GM23338 (cell line): ENCODE results near the gene FHIP1A. TPM values are rescaled to one million over a fixed set of nuclear protein-coding genes. Genes with fewer than 3 reads are reported as not detected.
A peak's percentile ranks its signal among the peaks of the same experiment; 100 is the strongest.

Experiments used
- ATAC-seq: fragments of 200-7000 bp; cut with Tn5 transposase; 3 replicates; pipeline ENCODE4 v1.9.1; 2020
- DNase-seq: peaks from one replicate; pipeline ENCODE4 v3.0.0-alpha.2; 2015; ENCODE audit warnings: low spot score
- H2AFZ ChIP-seq: fragments of 200-600 bp; sonication (generic); 2 replicates; pipeline ENCODE4 v1.8.0; 2016; ENCODE audit warnings: antibody characterized with exemption, mild to moderate bottlenecking, moderate library complexity
- H3F3A ChIP-seq: fragments of 200-600 bp; sonication (generic); replicated peaks from 2 replicates; pipeline ENCODE4 v1.8.0; 2017; ENCODE audit warnings: antibody characterized with exemption, mixed run types, low read depth
- H3K27ac ChIP-seq: fragments of 200-600 bp; sonication (generic); 2 replicates; pipeline ENCODE4 v1.6.1; 2016; ENCODE audit warnings: low read depth
- H3K27me3 ChIP-seq: fragments of 200-600 bp; sonication (generic); 2 replicates; pipeline ENCODE4 v1.8.0; 2016; ENCODE audit warnings: mild to moderate bottlenecking, mixed run types, moderate library complexity; ENCODE audit not compliant: insufficient read depth
- H3K36me3 ChIP-seq: fragments of 200-600 bp; sonication (generic); 2 replicates; pipeline ENCODE4 v1.8.0; 2016; ENCODE audit warnings: mild to moderate bottlenecking; ENCODE audit not compliant: insufficient read depth
- H3K4me1 ChIP-seq: fragments of 200-600 bp; sonication (generic); 2 replicates; pipeline ENCODE4 v1.8.0; 2016; ENCODE audit warnings: mild to moderate bottlenecking, moderate library complexity; ENCODE audit not compliant: insufficient read depth
- H3K4me2 ChIP-seq: fragments of 200-600 bp; sonication (generic); 2 replicates; pipeline ENCODE4 v1.7.1; 2017; ENCODE audit warnings: mixed run types
- H3K4me3 ChIP-seq: fragments of 200-600 bp; sonication (generic); 2 replicates; pipeline ENCODE4 v1.6.1; 2016; ENCODE audit warnings: mixed run types
- H3K79me2 ChIP-seq: fragments of 200-600 bp; sonication (generic); replicated peaks from 2 replicates; pipeline ENCODE4 v1.8.0; 2017; ENCODE audit warnings: mild to moderate bottlenecking; ENCODE audit not compliant: insufficient read depth
- H3K9me2 ChIP-seq: fragments of 200-600 bp; sonication (generic); 2 replicates; pipeline ENCODE4 v1.8.0; 2017; ENCODE audit not compliant: insufficient read depth
- H4K20me1 ChIP-seq: fragments of 200-600 bp; sonication (generic); replicated peaks from 2 replicates; pipeline ENCODE4 v1.8.0; 2017; ENCODE audit warnings: mild to moderate bottlenecking; ENCODE audit not compliant: insufficient read depth
- H3K27ac Mint-ChIP-seq: 2 replicates; pipeline ENCODE4 v1.8.0; 2020; ENCODE audit warnings: inconsistent platforms, mild to moderate bottlenecking, moderate library complexity, mixed read lengths
- H3K27me3 Mint-ChIP-seq: 3 replicates; pipeline ENCODE4 v1.8.0; 2022; ENCODE audit warnings: low read depth, mild to moderate bottlenecking, moderate library complexity, mixed read lengths, inconsistent platforms; ENCODE audit not compliant: insufficient read depth, poor library complexity
- H3K36me3 Mint-ChIP-seq: 3 replicates; pipeline ENCODE4 v1.8.0; 2021; ENCODE audit warnings: low read depth, mild to moderate bottlenecking, inconsistent platforms, moderate library complexity, mixed read lengths
- H3K4me1 Mint-ChIP-seq: 3 replicates; pipeline ENCODE4 v1.8.0; 2020; ENCODE audit warnings: mild to moderate bottlenecking, inconsistent platforms, mixed read lengths
- H3K4me3 Mint-ChIP-seq: 3 replicates; pipeline ENCODE4 v1.8.0; 2021; ENCODE audit warnings: moderate library complexity, mild to moderate bottlenecking, inconsistent platforms, mixed read lengths
- H3K9me3 Mint-ChIP-seq: 3 replicates; pipeline ENCODE4 v1.8.0; 2020; ENCODE audit warnings: moderate library complexity, mild to moderate bottlenecking, inconsistent platforms, mixed read lengths
- EZH2phosphoT487 ChIP-seq: fragments of 200-600 bp; sonication (generic); IDR thresholded peaks from one replicate; pipeline ENCODE4 v1.8.1; 2018; ENCODE audit warnings: antibody characterized with exemption; ENCODE audit not compliant: unreplicated experiment
- NANOG ChIP-seq: IDR thresholded peaks from 2 replicates; pipeline ENCODE4 v1.6.1; 2016; ENCODE audit warnings: antibody characterized with exemption, borderline replicate concordance
- STAT1 ChIP-seq: IDR thresholded peaks from one replicate; pipeline ENCODE4 v1.6.1; 2016; ENCODE audit warnings: antibody characterized with exemption; ENCODE audit not compliant: unreplicated experiment
- ZNF114 ChIP-seq: fragments of 250-450 bp; sonication (Bioruptor Pico); IDR thresholded peaks from 2 replicates; pipeline ENCODE4 v1.5.0; 2020; ENCODE audit warnings: mild to moderate bottlenecking, moderate library complexity
- ZNF331 ChIP-seq: fragments of 250-450 bp; sonication (Bioruptor Pico); IDR thresholded peaks from 2 replicates; pipeline ENCODE4 v1.5.0; 2020; ENCODE audit warnings: low read depth, mild to moderate bottlenecking, moderate library complexity
- polyA plus RNA-seq: library from polyadenylated mRNA; unstranded; fragments of >200 nt; fragmentation: Nextera tagmentation; extraction: Ambion mirVana; gene quantifications from 2 replicates; pipeline ENCODE4 v1.2.1, GENCODE V29; 2016
- total RNA-seq: library from RNA; depleted of rRNA; stranded (reverse); fragments of >200 nt; shearing (Covaris generic); gene quantifications from 2 replicates; pipeline ENCODE4 v1.2.3, GENCODE V29; 2014
- TF ChIP-seq, protein P1 (sequence below): fragments of 250-450 bp; sonication (Bioruptor Pico); IDR thresholded peaks from 2 replicates; pipeline ENCODE4 v1.5.0; 2020; ENCODE audit warnings: mild to moderate bottlenecking, moderate library complexity

FHIP1A gene
- total and polyA plus RNA-seq, 2 experiments from 2014 or later = 11.3 to 108 TPM

DNA sequence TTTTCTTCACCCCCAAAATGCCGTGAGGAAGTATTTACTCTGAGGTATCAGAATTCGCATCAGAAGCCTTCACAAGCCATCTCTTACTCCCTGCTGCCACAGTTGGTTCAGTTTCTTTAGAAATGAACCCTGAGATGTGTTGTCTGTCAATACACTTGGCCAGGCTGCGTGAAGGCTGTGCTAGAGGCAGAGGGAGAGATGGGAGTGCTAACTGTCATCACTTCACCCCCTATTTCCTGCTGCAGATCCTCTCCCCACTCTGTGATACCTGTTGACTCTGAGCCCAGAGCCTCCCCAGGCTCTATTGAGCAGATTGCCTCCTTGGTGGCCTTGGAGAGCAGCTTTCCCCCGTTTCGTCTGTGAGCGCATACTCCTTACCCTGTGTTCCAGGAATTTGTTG, 34.8 kb downstream of the FHIP1A start:
- Histone ChIP-seq H3K4me3 (peak overlapping the region; percentile 6; the same call in 1 of the 2 replicates), H3K36me3 (no peaks in the 10 kb centered on the region), H3K4me1 (peaks cover 46% of the 10 kb centered on the region), H3K9me2 (peaks cover 4% of the 10 kb centered on the region), H3F3A (no peaks in the 10 kb centered on the region), H4K20me1 (peaks cover 7% of the 10 kb centered on the region; the same call in 1 of the 2 replicates), H3K4me2 (peak overlapping the region; percentile 45), H3K27me3 (no peaks in the 10 kb centered on the region), H3K27ac (peak overlapping the region; percentile 40; the same call in 1 of the 2 replicates), H3K79me2 (peaks cover 97% of the 10 kb centered on the region), H2AFZ (no peak overlapping the region)
- TF ChIP-seq ZNF114 (CRISPR knock-in tag) (no peak), EZH2phosphoT487 (no peak), NANOG (no peak)
- TF ChIP-seq, protein P1, sequence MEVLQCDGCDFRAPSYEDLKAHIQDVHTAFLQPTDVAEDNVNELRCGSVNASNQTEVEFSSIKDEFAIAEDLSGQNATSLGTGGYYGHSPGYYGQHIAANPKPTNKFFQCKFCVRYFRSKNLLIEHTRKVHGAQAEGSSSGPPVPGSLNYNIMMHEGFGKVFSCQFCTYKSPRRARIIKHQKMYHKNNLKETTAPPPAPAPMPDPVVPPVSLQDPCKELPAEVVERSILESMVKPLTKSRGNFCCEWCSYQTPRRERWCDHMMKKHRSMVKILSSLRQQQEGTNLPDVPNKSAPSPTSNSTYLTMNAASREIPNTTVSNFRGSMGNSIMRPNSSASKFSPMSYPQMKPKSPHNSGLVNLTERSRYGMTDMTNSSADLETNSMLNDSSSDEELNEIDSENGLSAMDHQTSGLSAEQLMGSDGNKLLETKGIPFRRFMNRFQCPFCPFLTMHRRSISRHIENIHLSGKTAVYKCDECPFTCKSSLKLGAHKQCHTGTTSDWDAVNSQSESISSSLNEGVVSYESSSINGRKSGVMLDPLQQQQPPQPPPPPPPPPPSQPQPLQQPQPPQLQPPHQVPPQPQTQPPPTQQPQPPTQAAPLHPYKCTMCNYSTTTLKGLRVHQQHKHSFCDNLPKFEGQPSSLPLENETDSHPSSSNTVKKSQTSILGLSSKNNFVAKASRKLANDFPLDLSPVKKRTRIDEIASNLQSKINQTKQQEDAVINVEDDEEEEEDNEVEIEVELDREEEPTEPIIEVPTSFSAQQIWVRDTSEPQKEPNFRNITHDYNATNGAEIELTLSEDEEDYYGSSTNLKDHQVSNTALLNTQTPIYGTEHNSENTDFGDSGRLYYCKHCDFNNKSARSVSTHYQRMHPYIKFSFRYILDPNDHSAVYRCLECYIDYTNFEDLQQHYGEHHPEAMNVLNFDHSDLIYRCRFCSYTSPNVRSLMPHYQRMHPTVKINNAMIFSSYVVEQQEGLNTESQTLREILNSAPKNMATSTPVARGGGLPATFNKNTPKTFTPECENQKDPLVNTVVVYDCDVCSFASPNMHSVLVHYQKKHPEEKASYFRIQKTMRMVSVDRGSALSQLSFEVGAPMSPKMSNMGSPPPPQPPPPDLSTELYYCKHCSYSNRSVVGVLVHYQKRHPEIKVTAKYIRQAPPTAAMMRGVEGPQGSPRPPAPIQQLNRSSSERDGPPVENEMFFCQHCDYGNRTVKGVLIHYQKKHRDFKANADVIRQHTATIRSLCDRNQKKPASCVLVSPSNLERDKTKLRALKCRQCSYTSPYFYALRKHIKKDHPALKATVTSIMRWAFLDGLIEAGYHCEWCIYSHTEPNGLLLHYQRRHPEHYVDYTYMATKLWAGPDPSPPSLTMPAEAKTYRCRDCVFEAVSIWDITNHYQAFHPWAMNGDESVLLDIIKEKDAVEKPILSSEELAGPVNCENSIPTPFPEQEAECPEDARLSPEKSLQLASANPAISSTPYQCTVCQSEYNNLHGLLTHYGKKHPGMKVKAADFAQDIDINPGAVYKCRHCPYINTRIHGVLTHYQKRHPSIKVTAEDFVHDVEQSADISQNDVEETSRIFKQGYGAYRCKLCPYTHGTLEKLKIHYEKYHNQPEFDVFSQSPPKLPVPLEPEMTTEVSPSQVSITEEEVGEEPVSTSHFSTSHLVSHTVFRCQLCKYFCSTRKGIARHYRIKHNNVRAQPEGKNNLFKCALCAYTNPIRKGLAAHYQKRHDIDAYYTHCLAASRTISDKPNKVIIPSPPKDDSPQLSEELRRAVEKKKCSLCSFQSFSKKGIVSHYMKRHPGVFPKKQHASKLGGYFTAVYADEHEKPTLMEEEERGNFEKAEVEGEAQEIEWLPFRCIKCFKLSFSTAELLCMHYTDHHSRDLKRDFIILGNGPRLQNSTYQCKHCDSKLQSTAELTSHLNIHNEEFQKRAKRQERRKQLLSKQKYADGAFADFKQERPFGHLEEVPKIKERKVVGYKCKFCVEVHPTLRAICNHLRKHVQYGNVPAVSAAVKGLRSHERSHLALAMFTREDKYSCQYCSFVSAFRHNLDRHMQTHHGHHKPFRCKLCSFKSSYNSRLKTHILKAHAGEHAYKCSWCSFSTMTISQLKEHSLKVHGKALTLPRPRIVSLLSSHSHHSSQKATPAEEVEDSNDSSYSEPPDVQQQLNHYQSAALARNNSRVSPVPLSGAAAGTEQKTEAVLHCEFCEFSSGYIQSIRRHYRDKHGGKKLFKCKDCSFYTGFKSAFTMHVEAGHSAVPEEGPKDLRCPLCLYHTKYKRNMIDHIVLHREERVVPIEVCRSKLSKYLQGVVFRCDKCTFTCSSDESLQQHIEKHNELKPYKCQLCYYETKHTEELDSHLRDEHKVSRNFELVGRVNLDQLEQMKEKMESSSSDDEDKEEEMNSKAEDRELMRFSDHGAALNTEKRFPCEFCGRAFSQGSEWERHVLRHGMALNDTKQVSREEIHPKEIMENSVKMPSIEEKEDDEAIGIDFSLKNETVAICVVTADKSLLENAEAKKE (CRISPR knock-in tag) = no peak
- Mint-ChIP-seq H3K9me3 (no peaks in the 10 kb centered on the region), H3K27ac (peak overlapping the region; percentile 69; the same call in 1 of the 2 replicates), H3K4me1 (peaks cover 35% of the 10 kb centered on the region), H3K27me3 (peaks cover 13% of the 10 kb centered on the region), H3K36me3 (no peaks in the 10 kb centered on the region), H3K4me3 (peak overlapping the region; percentile 23; the same call in 1 of the 3 replicates)
- DNase-seq (peak; percentile 40), ATAC-seq (peak; percentile 62)

DNA sequence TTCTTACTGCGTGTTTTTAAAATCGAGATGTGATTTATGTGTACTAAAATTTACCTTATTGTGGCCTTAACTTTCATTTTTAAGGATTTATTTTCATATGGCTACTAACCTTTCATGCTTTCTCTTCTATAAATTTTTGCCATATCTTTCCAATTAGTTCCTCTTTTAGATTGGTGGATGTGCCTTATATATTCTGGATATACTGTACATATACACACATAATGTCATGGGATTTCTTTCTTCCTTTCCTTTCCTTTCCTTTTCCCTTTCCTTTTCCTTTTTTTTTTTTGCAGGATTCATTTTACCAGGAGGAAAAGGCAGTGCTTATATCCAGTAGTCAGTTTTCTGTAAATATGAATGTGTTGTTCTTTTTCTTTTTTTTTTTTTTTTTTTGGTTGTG, 37.2 kb downstream of the FHIP1A start:
- H3K4me1 ChIP-seq = peaks cover 46% of the 10 kb centered on the region
- no peak overlapping the region for H2AFZ ChIP-seq
- no peaks in the 10 kb centered on the region for H3K36me3 ChIP-seq
- Mint-ChIP-seq H3K9me3 (no peaks in the 10 kb centered on the region), H3K27me3 (peaks cover 11% of the 10 kb centered on the region), H3K27ac (no peak overlapping the region), H3K4me3 (no peak overlapping the region), H3K4me1 (peaks cover 39% of the 10 kb centered on the region), H3K36me3 (no peaks in the 10 kb centered on the region)
- H3K27me3 ChIP-seq = no peaks in the 10 kb centered on the region
- H3K27ac ChIP-seq = no peak overlapping the region
- H3F3A ChIP-seq = no peaks in the 10 kb centered on the region
- H3K9me2 ChIP-seq = peaks cover 4% of the 10 kb centered on the region
- peaks cover 97% of the 10 kb centered on the region for H3K79me2 ChIP-seq
- H3K4me2 ChIP-seq = no peak overlapping the region
- DNase-seq = no peak
- no peak overlapping the region for H3K4me3 ChIP-seq
- no peak for ATAC-seq
- H4K20me1 ChIP-seq = peaks cover 10% of the 10 kb centered on the region; the same call in 1 of the 2 replicates
- TF ChIP-seq ZNF114 (CRISPR knock-in tag) (no peak), ZNF331 (no peak), STAT1 (no peak), NANOG (no peak)
- TF ChIP-seq, protein P1 (CRISPR knock-in tag) = no peak
